A673 (cell line): ENCODE results near the gene MSN. TPM values are rescaled to one million over a fixed set of nuclear protein-coding genes. Genes with fewer than 3 reads are reported as not detected.

Source experiments
- BruUV-seq: library from RNA; stranded (reverse); fragments of 400-500 nt; replicated peaks from 2 replicates; lab custom pipeline; 2021; lab: Mats Ljungman, UMichigan
- CTCF ChIA-PET: fragments of 300-600 bp; sonication (Branson Sonifier 250); formaldehyde crosslinking; loops from one replicate; lab custom pipeline; 2022; ENCODE audit warnings: antibody characterized with exemption; lab: Charles Lee
- POLR2A ChIA-PET: fragments of 300-600 bp; sonication (Branson Sonifier 250); formaldehyde crosslinking; loops from one replicate; lab custom pipeline; 2022; ENCODE audit warnings: antibody characterized with exemption; ENCODE audit not compliant: low non-redundant PET; lab: Charles Lee
- DNase-seq: peaks from one replicate; pipeline ENCODE4 v3.0.0-alpha.2; 2015; ENCODE audit warnings: low spot score
- H3K27ac ChIP-seq: fragments of 200-600 bp; sonication (generic); 2 replicates; pipeline ENCODE4 v1.5.1; 2016; ENCODE audit warnings: mixed run types, low read depth, mild to moderate bottlenecking, mixed read lengths, antibody characterized with exemption, low read length; ENCODE audit not compliant: poor library complexity, severe bottlenecking
- H3K27me3 ChIP-seq: fragments of 200-600 bp; sonication (generic); replicated peaks from 2 replicates; pipeline ENCODE4 v1.6.1; 2017; ENCODE audit warnings: mixed run types, low read depth, mild to moderate bottlenecking, mixed read lengths, antibody characterized with exemption, low read length; ENCODE audit not compliant: insufficient read depth, poor library complexity
- H3K36me3 ChIP-seq: fragments of 200-600 bp; sonication (generic); 2 replicates; pipeline ENCODE4 v1.6.1; 2016; ENCODE audit warnings: mixed run types, mild to moderate bottlenecking, mixed read lengths, antibody characterized with exemption, low read length; ENCODE audit not compliant: insufficient read depth, poor library complexity, severe bottlenecking
- H3K4me1 ChIP-seq: fragments of 200-600 bp; sonication (generic); 2 replicates; pipeline ENCODE4 v1.6.1; 2017; ENCODE audit warnings: mixed run types, mild to moderate bottlenecking, mixed read lengths, antibody characterized with exemption, low read length; ENCODE audit not compliant: insufficient read depth, poor library complexity, severe bottlenecking
- H3K4me3 ChIP-seq: fragments of 200-600 bp; sonication (generic); 2 replicates; pipeline ENCODE4 v1.5.1; 2016; ENCODE audit warnings: low read depth, mixed run types, mild to moderate bottlenecking, mixed read lengths, low read length; ENCODE audit not compliant: poor library complexity, severe bottlenecking
- H3K9me3 ChIP-seq: fragments of 200-600 bp; sonication (generic); 2 replicates; pipeline ENCODE4 v1.6.1; 2016; ENCODE audit warnings: mixed run types, low read depth, mild to moderate bottlenecking, mixed read lengths, antibody characterized with exemption, low read length; ENCODE audit not compliant: poor library complexity, severe bottlenecking
- EZH2 ChIP-seq: fragments of 200-600 bp; sonication (generic); IDR thresholded peaks from 2 replicates; pipeline ENCODE4 v1.6.1; 2017; ENCODE audit warnings: borderline replicate concordance, low read depth, mild to moderate bottlenecking, mixed read lengths, antibody characterized with exemption, low read length; ENCODE audit not compliant: poor library complexity, severe bottlenecking
- intact Hi-C: fragments of 100-400 bp; cut with micrococcal nuclease; formaldehyde crosslinking; loops from one replicate; pipeline ENCODE4 v1.10.0; 2022; ENCODE audit not compliant: unreplicated experiment
- total RNA-seq: library from RNA; stranded (reverse); gene quantifications from 2 replicates; pipeline ENCODE4 v1.2.3, GENCODE V29; 2021
- TF ChIP-seq, protein P1 (sequence below): fragments of 300-800, 200-600 bp; sonication (generic); conservative IDR thresholded peaks from 2 replicates; pipeline ENCODE4 v1.5.1; 2017; ENCODE audit warnings: low read depth, mild to moderate bottlenecking, antibody characterized with exemption, low read length, moderate library complexity, mixed read lengths

The MSN gene
- total RNA-seq, 1 experiment from 2014 or later = 468 TPM

DNA sequence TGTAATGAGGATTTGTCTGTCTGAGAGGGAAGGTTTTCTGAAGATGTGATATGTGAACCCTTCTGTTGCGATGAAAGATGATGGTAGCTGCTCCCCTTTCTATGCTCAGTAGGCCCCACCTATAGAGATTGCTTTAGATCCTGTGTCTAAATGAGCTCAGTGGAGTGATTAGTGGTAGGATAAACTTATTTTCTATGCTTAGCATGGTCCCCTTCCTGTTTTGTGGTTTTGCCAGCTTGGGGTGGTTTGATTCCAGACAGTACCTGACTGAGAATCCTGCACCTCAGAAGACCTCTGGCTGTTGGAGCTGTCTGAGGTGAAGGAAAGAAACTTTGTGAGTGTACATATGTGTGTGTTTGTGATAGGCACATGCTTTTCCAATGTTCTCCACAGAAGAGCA lies 17.7 kb downstream of the MSN start:
- H3K27me3 ChIP-seq = no peaks in the 10 kb centered on the region
- no peaks in the 10 kb centered on the region for H3K9me3 ChIP-seq
- intact Hi-C loops = no loop called here
- H3K36me3 ChIP-seq = no peaks in the 10 kb centered on the region
- ChIA-PET POLR2A (no interaction called here), CTCF (no interaction called here)
- H3K4me3 ChIP-seq = no peak overlapping the region
- TF ChIP-seq EZH2 = no peak
- TF ChIP-seq, protein P1, sequence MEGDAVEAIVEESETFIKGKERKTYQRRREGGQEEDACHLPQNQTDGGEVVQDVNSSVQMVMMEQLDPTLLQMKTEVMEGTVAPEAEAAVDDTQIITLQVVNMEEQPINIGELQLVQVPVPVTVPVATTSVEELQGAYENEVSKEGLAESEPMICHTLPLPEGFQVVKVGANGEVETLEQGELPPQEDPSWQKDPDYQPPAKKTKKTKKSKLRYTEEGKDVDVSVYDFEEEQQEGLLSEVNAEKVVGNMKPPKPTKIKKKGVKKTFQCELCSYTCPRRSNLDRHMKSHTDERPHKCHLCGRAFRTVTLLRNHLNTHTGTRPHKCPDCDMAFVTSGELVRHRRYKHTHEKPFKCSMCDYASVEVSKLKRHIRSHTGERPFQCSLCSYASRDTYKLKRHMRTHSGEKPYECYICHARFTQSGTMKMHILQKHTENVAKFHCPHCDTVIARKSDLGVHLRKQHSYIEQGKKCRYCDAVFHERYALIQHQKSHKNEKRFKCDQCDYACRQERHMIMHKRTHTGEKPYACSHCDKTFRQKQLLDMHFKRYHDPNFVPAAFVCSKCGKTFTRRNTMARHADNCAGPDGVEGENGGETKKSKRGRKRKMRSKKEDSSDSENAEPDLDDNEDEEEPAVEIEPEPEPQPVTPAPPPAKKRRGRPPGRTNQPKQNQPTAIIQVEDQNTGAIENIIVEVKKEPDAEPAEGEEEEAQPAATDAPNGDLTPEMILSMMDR = no peak
- DNase-seq = no peak
- H3K4me1 ChIP-seq = peaks cover 5% of the 10 kb centered on the region
- H3K27ac ChIP-seq = no peak overlapping the region
- BruUV-seq = no TSS peak

DNA sequence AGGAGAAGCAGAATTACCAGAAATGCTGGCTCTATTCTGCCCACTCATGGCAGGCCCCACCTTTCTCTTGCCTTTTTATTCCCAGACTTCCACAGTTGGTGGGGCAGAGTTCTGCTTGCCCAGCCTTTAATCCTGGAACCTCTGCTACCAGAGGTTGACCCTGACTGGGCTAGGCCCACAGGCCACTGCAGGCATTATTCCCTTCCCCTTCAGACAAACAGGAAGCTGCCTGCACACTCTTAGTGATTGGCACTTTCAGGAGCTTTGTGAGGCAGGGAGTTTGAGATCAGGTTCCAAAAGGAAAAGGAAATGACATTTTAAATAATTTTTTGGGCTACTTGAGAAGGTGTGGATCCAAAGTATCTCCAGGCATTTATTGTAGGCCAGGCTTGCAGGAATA lies 18.8 kb downstream of the MSN start:
- TF ChIP-seq, protein P1 = no peak
- TF ChIP-seq EZH2 = no peak
- Histone ChIP-seq H3K4me1 (peaks cover 5% of the 10 kb centered on the region), H3K36me3 (no peaks in the 10 kb centered on the region), H3K27ac (no peak overlapping the region), H3K9me3 (no peaks in the 10 kb centered on the region), H3K4me3 (no peak overlapping the region), H3K27me3 (no peaks in the 10 kb centered on the region)
- ChIA-PET CTCF (no interaction called here), POLR2A (no interaction called here)
- intact Hi-C loops = no loop called here
- BruUV-seq = no TSS peak
- DNase-seq = no peak

DNA sequence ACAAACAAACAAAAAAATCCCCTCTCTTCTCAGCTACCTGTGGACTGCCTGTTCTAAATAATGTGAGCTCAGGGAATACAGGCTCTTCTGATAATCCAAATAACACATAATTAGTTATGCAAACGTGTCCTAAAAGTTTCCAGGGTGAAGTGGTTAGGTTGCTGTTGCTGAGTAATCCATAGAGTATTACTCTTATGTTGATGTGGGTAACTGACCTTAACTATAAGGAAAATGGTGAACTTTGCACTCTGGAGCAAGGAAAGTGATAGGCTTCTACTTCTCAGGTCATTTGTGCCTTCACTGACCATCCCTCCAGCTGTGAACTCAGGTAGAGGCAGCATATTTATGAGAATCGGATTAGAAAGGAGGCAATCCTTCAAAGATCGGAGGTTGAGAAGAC lies 19.9 kb downstream of the MSN start:
- Histone ChIP-seq H3K27me3 (no peaks in the 10 kb centered on the region), H3K4me1 (peaks cover 5% of the 10 kb centered on the region), H3K27ac (no peak overlapping the region), H3K4me3 (no peak overlapping the region), H3K9me3 (no peaks in the 10 kb centered on the region), H3K36me3 (no peaks in the 10 kb centered on the region)
- ChIA-PET POLR2A (no interaction called here), CTCF (no interaction called here)
- no peak for TF ChIP-seq EZH2
- TF ChIP-seq, protein P1 = no peak
- intact Hi-C loops = no loop called here
- BruUV-seq = no TSS peak
- no peak for DNase-seq
